ENCODE results near the gene LHFPL2.

Gene LHFPL2

DNA sequence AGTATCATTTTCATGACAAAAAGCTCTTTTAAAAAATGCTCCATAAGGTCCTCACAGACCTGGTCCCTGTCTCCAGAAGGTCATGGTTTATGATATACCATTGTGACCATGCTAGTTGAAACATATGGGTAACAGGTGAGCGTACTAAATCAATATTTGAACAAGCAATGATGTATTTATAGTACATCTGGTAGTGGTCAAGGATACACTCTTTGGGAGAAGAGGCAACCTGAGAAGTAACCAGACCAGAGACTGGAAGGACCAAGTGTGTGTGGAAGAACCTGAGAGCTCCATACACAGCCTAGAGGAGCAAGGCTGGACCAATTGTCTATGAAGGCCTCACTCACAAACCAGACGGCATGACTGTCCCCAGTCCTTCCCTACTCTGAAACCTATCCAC lies 55.1 kb downstream of the LHFPL2 start:
- DNase-seq: no peak

DNA sequence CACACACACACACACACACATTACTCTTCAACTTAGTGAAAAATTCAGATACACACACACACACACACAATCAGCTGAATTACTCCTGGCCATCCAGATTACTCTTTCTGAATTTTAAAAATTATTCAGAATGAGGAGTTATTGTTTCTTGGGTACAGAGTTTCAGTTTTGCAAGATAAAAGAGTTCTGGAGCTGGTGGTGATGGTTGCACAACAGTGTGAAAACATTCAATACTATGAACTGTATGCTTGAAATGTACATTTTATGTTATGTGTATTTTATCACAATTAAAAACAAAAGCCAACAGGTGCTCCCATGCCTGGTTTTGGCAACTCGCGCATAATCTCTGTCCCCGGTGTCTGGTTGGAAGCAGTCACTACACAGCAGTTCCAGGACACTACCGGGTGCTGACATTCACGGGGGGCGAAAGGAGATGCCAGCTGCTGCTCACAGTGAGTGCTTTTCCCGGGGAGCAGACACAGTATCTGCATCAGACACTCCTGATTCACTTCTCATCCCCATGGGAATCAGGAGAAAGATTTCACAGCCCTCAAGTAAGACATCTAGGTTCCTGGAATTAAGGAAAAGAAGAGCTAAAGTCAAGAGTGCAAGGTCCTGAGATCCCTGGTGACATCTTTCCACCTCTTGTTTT lies 55.7 kb downstream of the LHFPL2 start:
- DNase-seq: no peak

DNA sequence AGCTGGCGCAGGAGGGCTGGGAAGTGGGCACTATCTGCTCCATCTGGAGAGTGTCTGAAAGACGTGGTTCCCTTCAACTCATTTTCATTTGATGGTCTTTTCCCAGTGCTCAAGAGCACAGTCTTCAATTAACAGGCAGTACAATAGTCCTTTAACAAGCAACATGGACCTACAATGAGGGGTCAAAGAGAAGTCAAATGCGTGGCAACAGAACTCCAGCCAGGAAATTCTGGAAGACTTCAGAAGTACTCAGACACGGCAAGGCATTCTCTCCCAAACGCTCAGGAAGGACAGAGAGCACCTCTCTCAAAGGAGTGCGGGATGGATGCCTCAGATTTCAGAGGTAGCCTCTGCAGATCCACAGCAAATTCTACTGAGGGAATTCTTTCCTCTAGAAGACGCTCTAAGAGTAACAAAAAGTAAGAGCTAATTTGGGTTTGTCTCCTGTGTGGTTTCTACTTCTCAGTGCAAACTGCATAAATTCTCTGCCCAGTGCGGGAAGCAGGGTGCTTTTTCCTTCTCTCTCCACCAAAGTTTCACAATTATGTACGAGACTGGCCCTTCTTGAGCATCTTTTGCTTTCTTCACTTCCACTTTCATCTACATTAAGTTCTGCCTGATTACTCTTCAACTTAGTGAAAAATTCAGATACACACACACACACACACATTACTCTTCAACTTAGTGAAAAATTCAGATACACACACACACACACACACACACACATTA lies 56.4 kb downstream of the LHFPL2 start:
- no peak for DNase-seq

DNA sequence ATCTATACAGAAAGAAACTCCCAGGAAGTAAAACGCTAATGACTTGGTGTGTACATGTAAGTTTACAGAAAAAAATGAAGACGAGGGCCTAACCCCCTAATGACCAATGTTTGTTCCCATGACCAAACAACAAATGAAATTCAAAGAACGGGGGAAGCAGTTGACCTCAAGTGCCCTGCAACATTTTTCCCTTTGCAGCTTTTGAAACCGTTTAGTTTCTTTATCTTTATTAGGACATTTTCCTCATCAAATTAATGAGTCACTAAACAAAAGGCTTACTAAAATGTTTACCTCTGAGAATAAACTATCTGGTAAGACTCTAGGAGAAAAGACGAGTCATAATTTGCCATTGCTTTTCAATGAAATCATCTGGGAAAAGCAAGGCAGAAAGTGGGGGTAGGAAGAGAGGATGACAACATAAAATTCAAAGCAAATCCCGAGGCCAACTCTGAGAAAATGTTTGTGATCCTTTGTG lies 57.4 kb downstream of the LHFPL2 start:
- no peak for DNase-seq

DNA sequence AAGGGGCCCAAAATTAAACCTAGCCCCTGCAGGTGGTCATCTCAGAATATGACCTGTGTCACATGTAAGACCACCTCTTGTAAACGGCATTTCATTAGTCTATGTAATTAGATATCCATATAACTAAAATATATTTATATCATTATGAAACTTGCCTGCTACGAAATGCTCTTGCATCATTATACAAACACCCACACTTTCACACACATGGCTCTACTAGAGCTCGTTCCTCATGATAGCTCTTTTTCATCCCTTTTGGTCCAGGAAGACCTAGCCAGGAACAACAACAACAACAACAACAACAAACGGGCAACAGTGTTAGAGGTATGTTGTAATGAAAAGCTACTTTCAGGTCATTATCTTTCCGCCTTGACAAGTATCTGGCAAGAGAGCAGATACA lies 58.6 kb downstream of the LHFPL2 start:
- no peak for DNase-seq

DNA sequence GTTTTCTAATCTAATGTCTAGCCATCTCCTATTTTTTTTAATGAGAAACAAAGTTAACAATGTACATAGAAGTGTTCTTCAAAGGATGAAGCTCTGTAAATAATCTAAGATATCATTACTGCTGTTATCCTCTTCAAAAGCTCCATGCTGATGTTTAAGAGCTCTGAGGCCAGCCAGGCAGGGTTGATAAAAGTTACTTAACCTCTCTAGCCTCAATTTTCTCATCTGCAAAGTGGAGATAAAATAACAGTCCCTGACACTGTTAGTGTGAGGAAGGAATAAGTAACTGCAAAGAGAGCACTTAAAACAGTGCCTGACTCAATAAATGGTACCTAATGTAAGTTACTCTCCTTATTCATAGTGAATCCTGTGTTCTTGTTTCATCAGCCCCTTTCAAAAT lies 60.1 kb downstream of the LHFPL2 start:
- DNase-seq: no peak

DNA sequence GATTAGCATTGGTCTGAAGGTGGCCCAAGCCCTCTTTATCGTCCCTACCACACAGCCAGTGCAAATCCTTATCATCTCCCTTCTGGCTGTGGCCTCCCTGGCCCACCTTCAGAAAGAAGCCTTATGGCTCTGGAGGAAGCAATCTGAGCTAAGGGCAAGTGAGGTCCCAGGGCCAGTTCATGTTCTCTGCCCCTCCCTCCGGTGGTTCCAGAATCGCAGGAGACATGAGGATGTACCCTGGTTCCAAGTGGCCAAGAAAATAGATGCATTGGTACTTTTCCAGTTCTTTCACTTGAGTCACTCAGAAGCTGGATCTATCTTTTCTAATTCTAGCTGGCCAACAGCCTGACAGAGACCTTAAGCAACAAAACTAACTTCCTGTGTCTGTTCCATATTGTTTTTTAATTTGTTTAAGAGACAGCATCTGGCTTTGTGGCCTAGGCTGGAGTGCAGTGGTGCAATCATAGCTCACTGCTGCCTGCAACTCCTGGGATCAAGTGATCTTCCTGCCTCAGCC lies 60.7 kb downstream of the LHFPL2 start:
- DNase-seq: no peak

DNA sequence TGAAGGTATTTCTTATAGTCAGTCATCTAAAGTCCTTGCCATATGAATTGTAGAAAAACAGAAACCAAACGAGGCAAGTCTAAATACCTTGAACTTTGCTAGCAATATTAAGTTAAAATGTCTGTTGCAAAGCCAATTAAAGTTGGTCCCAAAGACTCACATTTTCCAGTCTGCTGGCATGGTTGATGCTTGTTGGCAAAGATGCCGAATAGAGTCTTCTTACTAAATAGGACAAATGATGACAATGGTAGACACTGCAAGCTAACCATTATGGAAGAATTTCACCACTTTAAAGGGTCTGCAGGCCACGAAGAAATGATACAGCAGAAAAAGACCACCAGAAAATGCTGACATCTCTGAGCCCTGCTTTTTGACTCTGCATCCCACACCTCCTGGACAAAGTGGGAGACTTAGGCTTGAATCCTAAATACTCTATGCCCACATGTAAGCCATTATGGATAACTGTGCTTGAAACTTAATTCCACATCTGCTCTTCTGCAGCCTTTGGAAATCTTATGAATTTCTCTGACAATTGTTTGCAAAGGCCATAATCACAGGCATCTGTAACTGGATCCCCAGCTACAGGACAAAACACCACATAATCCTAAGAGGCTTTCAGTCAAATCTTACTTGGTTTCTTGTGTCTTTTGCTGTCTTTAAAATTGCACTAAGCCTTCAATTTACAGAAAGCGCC lies 61.3 kb downstream of the LHFPL2 start:
- no peak for DNase-seq

DNA sequence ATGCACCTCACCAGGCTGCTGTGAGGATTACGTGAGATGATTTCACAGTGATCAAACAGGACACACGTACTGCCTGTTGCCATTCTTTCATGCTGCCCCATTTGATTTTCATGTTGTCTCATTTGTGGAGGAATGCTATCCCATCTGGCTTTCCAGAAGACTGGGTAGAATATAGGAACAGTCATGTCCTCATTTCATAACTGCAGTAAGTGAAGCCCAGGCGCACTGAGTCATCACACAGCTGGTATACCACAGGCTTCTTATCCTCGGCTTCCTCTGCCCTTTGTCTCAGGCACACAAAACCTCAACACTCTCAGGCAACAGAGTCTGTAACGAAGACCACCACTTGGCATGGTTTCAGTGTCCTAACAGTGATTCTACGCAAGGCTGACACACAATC lies 62.3 kb downstream of the LHFPL2 start:
- no peak for DNase-seq

DNA sequence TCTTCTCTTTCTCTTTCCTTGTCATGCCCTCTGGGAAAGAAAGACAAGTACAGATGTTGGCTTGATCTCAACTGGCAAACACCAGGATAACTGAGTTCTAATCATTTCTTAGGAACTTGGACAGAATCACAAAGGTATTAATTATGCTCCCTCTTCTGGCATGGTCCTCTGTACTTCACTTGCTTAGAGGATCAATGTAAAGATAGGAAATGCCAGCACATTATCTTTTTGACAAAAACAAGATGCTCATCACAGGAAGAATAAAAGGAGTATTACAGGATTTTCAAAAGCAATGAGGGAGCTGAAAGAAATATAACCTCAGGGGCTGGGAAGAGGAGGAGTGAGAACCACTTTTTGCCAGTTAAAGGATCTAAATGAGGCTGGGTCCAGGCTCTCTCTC lies 70.6 kb downstream of the LHFPL2 start:
- no peak for DNase-seq

DNA sequence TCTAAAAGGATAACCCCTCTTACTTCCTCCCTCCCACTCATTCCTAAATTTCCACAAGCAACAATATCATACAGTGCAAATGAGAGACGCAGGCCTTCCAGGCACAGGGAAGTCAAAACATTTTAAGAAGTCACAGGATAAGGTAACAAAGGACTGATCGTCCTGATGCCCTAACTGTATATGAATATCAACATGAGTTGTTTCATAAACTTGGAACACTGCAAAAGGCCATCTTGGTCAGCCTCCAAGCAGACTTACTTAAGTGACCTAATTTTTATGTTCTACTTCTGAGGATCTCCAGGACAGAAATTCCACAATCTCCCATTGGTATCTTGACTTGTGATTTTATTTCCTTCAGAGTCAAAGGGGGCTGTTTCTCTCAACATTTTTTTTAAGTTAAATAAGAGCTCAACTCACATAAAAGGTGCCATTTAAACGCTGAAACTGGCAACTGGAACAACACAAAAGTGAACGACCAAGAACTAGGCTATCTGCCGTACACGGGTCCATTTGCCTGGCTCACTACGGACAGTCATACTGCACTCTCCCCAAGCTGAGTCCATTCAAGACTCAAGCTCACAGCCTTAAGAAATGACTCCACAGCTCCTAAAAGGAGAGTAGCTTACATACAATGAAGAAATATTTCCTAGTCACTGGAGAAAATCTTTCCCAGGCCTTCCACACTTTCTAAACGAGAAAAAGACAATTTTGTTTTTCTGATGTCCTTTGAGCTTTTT lies 71.3 kb downstream of the LHFPL2 start:
- DNase-seq: no peak

DNA sequence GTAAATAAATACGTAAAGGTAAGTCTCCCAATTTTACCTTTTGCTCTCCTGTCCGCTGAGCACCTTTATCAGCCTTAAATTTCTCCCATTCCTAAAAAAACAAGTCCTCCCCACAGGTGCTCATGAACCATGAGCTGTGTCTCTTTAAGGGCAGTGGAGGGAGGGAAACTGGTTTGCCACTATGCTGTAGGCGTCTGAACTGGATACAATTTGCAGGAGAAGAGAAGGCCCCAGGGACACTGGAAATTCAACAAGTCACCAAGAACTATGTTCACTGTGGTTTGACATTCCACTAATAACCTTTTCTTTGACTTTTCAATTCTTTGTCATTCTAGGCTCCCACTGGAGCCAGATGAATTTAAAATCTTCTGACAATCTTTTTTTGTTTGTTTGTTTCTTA lies 72.2 kb downstream of the LHFPL2 start:
- DNase-seq: no peak

DNA sequence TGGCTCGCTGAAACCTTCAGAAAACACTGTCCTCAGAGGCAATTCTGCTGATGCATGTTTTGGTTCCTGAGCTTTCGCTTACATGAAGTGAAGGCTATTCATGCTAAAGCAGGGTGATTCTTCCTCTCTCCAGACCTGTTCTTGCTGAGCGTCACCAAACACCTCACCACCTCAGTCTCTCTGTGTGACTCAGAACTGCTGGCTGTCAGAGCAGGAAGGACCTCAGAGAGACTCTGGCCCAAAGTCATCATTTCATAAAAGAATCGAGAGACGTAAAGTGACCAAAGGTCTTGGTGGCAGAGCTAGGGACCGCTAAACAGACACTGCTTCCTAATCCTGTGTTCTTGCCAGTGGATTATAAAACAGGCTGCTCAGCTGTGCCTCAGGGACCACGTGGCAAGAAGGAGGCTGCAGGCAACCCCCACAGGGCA lies 73.8 kb downstream of the LHFPL2 start:
- DNase-seq: no peak

DNA sequence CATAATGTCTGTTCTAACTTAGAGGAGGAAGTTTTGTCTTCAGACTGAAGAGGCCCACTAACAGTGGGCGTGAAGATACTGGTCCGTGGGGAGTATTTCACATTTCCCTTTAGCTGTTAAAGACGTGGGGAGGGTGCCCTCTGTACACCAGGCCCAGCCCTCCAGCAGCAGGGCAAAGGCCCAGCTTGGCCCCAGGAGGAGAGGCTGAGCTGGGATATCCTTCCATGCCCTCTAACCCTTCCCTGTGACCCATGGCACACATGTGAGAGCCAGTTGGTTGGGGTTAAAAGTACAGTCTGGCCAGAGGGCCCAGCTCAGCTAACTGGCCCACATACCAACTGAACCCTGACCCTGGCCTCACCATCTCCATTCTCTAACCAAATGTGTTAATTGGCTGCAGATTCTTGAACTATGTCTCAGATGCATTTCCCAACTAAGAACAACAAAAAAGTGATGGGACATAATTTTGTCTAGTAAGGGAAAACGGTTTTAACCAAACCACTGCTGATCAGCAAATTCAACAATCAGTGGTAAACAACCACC lies 74.4 kb downstream of the LHFPL2 start:
- no peak for DNase-seq

DNA sequence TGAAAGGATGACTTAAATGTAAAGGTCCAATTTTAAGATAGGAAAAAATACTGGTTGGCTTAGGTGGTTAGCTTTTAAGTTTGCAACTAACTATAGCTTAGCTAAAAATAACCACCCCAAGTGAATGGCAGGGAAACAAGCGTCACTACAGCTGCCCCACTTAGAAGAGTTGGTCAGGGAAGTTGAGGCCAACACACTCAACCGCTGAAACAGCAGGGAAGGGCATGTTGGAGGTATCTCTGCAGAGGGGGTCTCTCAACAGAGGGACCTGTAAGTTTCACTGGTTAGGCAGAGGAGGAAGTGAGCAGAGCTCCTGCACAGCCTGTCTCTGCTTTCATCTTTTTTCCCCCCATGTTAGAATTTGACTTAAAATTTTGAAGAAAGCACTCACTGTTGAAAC lies 75.3 kb downstream of the LHFPL2 start:
- DNase-seq: no peak

DNA sequence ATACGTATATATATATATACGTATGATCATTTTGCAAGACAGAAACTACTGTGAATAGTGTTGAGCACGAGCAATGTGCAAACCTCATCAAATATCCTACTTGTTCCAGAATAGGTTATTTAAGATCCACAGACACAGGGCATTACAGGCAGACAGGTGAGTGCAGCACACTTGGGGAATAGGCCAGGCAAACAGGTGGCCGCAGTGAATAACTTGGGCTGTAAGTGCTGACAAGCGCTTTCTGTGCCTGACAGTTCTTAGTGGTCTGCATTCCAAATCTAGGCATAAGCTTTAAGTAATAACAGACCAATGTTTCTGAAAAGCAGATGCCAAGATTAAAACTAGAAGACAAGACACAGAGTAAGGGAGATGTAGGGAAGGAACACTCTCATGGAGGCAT lies 77.9 kb downstream of the LHFPL2 start:
- no peak for DNase-seq

DNA sequence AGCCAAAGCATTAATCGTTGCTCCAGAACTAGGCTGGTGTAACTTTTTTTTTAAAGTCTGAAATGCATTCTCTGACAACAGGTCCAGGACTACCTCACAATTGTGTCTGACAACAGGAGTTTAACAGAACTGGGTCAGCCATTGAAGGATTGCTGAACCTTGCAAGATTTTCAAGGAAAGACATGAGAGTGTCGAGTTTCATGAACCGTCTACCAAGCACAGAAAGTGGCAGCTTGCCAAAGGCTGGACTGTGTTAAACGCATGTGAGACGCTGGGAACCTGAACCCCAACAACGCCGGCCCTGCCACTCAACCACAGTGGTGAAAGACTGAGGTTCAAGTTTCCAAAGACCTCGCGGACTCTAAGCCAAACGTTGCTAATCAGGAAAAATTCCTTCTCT lies 79.1 kb downstream of the LHFPL2 start:
- no peak for DNase-seq

DNA sequence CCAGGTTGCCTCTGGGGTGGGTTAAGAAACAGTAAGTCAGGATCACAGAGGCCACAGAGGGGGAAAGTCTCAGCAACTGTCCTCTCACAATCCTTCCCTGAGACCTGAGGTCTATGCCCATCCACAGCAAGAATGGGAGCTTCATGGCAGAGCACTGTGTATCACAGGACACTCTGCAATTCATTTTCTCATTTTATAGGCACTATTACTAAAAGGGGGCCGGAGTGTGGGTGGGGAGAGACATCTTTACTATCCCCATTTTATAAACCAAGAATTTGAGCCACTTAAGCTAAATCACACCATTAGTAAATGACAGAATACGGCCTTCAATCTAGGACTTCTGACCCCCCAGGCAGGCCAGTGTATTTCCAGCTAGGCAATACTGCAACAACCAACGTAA lies 79.9 kb downstream of the LHFPL2 start:
- no peak for DNase-seq

DNA sequence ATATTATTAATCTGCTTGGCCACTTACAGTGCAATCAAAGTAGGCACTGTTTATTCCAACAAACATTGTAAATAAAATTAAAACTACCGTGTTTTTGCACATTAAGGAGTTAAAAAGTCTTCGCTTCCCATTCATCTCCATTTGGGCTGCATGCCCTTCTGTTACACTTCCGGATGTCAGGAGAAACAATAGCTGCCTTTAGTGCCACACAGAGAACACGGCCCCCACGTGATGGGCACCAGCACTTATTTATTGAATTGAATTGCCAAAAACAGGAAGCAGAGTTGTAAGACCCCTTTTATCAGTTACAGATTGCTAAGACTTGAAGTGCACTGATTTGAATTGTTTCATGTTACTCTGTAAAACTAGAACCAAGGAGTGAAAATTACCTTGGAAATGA lies 80.4 kb downstream of the LHFPL2 start:
- no peak for DNase-seq

DNA sequence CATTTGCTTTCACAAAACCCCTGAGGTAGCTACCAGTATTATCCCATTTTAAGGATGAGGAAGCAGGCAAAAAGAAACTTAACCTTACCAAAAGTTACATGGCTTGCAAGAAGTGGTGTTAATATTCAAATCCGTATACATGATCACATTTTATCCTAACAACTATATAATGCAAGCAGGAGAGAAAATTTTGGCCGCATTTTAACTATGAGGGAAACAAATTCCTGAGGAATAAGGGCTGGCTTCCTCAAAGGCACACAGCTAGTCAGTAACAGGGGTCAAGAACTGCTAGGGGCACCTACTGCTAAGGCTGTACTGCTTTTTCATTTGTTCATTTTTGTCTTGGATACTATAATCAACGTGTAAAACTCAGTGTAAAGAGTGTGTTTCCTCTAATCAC lies 81.0 kb downstream of the LHFPL2 start:
- DNase-seq: no peak

DNA sequence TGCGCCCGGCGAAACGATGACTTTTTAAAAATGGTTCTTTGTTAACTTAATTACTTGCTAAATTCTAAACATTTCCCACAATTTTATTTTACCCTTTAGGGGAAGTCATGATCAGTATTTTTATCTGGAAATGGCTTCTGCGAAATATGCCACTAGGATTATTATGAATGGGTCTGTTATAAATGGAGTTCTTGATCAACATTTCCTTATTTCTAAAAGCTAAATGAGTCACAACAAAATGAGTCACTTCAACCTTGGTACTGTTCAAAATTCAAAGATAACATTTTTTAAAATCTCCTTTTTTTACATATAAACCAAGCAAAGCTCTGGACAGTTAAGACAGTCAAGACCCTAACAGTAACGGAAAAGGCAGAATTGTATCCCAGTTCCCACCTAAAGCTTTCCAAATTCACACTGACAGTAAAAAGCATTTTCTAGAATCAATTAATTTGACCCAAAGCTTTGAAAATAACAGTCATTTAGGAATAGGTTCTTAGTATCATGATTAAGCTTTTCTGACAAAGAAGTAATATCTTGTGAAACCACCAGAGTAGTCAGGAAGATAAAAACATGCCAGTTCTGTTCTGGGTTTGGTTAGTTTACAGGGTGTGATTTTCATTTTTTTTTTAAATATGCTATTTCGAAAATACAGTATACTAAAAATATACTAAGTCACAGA lies 81.7 kb downstream of the LHFPL2 start:
- no peak for DNase-seq

DNA sequence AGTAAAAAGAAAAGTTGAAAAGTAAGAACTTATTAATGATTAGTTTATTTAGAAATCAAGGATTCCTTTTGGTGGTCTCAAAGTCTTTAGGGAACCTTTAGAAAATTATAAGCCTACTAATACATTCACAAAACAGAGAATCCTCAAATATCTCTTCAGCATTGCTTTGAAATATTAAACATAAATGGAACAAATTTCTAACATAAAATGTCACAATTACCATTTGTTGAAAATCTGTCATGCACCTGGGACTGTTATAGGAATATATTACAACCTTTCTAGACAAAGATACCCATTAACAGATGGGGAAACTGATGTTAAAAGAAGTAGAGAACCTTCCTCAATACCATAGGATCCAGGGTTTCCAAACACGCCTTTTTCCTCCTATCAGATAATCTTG lies 83.2 kb downstream of the LHFPL2 start:
- DNase-seq: no peak
